ENCODE results near the gene SLX4IP. TPM values are rescaled to one million over a fixed set of nuclear protein-coding genes. Genes with fewer than 3 reads are reported as not detected.
A peak's percentile ranks its signal among the peaks of the same experiment; 100 is the strongest.

SLX4IP gene
- total and polyA plus RNA-seq, 2 of the 13 experiments (the other 11 are each of a cell fraction or from before 2014, with no cell fraction given): 3.6 to 7.3 TPM

DNA sequence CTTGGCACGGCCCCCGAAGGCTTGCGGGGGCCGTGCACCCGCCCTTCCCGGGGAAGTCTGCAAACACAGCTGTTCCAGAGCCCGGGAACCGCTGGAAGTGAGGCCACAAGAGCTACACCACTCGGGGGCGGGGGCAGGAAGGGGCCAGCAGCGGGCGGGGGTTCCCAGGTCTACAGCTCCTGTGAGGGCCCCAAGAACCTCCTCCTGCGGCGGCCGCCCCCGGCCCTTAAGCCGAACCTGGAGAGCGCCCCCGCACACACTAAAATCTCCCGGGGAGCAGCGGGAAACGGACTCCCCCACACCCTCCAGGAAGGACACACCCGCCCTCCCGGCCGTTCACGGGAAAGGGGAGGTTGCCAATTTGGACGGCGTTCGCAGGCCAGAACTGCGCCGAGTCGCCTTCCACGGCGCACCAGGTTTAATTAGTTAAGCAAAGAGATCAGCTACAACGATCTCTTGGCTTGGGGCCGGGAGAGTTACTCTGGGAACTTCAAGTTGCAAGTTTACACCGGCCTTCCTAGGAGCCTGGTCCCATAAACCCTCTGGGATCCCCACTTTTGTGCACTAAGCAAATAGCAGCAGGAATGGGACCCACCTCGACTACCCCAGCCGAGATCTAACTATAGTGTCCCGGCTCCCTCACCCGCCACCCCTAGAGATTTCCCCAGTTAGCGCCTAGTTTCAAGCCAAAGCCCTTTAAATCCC lies 237.0 kb downstream of the SLX4IP start (continued):
- TF ChIP-seq, protein P1, sequence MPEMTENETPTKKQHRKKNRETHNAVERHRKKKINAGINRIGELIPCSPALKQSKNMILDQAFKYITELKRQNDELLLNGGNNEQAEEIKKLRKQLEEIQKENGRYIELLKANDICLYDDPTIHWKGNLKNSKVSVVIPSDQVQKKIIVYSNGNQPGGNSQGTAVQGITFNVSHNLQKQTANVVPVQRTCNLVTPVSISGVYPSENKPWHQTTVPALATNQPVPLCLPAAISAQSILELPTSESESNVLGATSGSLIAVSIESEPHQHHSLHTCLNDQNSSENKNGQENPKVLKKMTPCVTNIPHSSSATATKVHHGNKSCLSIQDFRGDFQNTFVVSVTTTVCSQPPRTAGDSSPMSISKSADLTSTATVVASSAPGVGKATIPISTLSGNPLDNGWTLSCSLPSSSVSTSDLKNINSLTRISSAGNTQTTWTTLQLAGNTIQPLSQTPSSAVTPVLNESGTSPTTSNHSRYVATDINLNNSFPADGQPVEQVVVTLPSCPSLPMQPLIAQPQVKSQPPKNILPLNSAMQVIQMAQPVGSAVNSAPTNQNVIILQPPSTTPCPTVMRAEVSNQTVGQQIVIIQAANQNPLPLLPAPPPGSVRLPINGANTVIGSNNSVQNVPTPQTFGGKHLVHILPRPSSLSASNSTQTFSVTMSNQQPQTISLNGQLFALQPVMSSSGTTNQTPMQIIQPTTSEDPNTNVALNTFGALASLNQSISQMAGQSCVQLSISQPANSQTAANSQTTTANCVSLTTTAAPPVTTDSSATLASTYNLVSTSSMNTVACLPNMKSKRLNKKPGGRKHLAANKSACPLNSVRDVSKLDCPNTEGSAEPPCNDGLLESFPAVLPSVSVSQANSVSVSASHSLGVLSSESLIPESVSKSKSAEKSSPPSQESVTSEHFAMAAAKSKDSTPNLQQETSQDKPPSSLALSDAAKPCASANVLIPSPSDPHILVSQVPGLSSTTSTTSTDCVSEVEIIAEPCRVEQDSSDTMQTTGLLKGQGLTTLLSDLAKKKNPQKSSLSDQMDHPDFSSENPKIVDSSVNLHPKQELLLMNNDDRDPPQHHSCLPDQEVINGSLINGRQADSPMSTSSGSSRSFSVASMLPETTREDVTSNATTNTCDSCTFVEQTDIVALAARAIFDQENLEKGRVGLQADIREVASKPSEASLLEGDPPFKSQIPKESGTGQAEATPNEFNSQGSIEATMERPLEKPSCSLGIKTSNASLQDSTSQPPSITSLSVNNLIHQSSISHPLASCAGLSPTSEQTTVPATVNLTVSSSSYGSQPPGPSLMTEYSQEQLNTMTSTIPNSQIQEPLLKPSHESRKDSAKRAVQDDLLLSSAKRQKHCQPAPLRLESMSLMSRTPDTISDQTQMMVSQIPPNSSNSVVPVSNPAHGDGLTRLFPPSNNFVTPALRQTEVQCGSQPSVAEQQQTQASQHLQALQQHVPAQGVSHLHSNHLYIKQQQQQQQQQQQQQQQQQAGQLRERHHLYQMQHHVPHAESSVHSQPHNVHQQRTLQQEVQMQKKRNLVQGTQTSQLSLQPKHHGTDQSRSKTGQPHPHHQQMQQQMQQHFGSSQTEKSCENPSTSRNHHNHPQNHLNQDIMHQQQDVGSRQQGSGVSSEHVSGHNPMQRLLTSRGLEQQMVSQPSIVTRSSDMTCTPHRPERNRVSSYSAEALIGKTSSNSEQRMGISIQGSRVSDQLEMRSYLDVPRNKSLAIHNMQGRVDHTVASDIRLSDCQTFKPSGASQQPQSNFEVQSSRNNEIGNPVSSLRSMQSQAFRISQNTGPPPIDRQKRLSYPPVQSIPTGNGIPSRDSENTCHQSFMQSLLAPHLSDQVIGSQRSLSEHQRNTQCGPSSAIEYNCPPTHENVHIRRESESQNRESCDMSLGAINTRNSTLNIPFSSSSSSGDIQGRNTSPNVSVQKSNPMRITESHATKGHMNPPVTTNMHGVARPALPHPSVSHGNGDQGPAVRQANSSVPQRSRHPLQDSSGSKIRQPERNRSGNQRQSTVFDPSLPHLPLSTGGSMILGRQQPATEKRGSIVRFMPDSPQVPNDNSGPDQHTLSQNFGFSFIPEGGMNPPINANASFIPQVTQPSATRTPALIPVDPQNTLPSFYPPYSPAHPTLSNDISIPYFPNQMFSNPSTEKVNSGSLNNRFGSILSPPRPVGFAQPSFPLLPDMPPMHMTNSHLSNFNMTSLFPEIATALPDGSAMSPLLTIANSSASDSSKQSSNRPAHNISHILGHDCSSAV (CRISPR knock-in tag; IDR thresholded peaks at IDR 0.05; ENCODE audit: borderline replicate concordance): no peak
- TF ChIP-seq ZNF788 (CRISPR knock-in tag; IDR thresholded peaks at IDR 0.05; ENCODE audit: borderline replicate concordance) (peak; percentile 20; the same call in 1 of the 2 replicates), RFX5 (IDR thresholded peaks at IDR 0.05; ENCODE audit: low read depth, low read length) (no peak), ZNF570 (CRISPR knock-in tag; IDR thresholded peaks at IDR 0.05; ENCODE audit: borderline replicate concordance) (no peak), ONECUT2 (CRISPR knock-in tag; IDR thresholded peaks at IDR 0.05) (no peak)
- TF ChIP-seq, protein P2, sequence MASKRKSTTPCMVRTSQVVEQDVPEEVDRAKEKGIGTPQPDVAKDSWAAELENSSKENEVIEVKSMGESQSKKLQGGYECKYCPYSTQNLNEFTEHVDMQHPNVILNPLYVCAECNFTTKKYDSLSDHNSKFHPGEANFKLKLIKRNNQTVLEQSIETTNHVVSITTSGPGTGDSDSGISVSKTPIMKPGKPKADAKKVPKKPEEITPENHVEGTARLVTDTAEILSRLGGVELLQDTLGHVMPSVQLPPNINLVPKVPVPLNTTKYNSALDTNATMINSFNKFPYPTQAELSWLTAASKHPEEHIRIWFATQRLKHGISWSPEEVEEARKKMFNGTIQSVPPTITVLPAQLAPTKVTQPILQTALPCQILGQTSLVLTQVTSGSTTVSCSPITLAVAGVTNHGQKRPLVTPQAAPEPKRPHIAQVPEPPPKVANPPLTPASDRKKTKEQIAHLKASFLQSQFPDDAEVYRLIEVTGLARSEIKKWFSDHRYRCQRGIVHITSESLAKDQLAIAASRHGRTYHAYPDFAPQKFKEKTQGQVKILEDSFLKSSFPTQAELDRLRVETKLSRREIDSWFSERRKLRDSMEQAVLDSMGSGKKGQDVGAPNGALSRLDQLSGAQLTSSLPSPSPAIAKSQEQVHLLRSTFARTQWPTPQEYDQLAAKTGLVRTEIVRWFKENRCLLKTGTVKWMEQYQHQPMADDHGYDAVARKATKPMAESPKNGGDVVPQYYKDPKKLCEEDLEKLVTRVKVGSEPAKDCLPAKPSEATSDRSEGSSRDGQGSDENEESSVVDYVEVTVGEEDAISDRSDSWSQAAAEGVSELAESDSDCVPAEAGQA (IDR thresholded peaks at IDR 0.05; ENCODE audit: low read depth): no peak
- TF ChIP-seq, protein P2 (CRISPR knock-in tag; IDR thresholded peaks at IDR 0.05; ENCODE audit: borderline replicate concordance): peak; percentile 23; the same call in 1 of the 2 replicates
- TF ChIP-seq, protein P3, sequence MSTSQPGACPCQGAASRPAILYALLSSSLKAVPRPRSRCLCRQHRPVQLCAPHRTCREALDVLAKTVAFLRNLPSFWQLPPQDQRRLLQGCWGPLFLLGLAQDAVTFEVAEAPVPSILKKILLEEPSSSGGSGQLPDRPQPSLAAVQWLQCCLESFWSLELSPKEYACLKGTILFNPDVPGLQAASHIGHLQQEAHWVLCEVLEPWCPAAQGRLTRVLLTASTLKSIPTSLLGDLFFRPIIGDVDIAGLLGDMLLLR (CRISPR knock-in tag; IDR thresholded peaks at IDR 0.05): no peak
- TF ChIP-seq, protein P4, sequence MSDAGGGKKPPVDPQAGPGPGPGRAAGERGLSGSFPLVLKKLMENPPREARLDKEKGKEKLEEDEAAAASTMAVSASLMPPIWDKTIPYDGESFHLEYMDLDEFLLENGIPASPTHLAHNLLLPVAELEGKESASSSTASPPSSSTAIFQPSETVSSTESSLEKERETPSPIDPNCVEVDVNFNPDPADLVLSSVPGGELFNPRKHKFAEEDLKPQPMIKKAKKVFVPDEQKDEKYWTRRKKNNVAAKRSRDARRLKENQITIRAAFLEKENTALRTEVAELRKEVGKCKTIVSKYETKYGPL (CRISPR knock-in tag; IDR thresholded peaks at IDR 0.05): no peak
